C4-2B (cell line): Measurements from ENCODE around the gene ELMO1.

ENCODE experiments used
- ZFX ChIP-seq: fragments of 450-650 bp; IDR thresholded peaks from 2 replicates; pipeline ENCODE4 v1.6.1; 2017
- TF ChIP-seq, protein P1 (sequence below): fragments of 450-650 bp; conservative IDR thresholded peaks from 2 replicates; pipeline ENCODE4 v1.5.1; 2017; ENCODE audit warnings: mild to moderate bottlenecking

GRCh38 chr7:36946401-36946739 is 502.3 kb downstream of the ELMO1 start:
- TF ChIP-seq, protein P1, sequence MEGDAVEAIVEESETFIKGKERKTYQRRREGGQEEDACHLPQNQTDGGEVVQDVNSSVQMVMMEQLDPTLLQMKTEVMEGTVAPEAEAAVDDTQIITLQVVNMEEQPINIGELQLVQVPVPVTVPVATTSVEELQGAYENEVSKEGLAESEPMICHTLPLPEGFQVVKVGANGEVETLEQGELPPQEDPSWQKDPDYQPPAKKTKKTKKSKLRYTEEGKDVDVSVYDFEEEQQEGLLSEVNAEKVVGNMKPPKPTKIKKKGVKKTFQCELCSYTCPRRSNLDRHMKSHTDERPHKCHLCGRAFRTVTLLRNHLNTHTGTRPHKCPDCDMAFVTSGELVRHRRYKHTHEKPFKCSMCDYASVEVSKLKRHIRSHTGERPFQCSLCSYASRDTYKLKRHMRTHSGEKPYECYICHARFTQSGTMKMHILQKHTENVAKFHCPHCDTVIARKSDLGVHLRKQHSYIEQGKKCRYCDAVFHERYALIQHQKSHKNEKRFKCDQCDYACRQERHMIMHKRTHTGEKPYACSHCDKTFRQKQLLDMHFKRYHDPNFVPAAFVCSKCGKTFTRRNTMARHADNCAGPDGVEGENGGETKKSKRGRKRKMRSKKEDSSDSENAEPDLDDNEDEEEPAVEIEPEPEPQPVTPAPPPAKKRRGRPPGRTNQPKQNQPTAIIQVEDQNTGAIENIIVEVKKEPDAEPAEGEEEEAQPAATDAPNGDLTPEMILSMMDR: no peak
- TF ChIP-seq ZFX: no peak
